ENCODE data around the gene BAZ2B. TPM values are rescaled to one million over a fixed set of nuclear protein-coding genes. Genes with fewer than 3 reads are reported as not detected.

Gene BAZ2B
- polyA plus RNA-seq, 3 donors: 69.4 to 90.0 (median 81.8) TPM

DNA sequence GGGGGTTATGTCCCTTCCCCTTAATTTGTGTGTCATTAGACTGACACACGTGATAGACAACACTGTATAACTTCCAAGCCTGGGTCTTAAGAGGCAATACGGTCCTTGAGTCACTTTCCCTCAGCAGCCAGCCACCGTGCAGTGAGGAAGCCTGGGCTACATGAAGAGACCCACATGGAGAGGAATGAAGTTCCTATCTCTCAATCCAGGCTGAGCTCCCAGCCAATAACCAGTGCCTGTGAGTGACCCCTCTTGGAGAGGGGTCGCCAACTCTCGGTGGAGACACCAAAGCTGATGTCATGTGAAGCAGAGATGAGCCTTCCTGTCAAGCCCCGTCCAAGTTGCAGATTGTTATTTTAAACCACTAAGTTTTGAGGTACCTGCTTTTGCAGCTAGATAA lies 324.2 kb downstream of the BAZ2B start:
- DNase-seq (ENCODE audit: extremely low read depth in 1 of 11, low read depth in 9 of 11, low spot score in 4 of 11): no peak

DNA sequence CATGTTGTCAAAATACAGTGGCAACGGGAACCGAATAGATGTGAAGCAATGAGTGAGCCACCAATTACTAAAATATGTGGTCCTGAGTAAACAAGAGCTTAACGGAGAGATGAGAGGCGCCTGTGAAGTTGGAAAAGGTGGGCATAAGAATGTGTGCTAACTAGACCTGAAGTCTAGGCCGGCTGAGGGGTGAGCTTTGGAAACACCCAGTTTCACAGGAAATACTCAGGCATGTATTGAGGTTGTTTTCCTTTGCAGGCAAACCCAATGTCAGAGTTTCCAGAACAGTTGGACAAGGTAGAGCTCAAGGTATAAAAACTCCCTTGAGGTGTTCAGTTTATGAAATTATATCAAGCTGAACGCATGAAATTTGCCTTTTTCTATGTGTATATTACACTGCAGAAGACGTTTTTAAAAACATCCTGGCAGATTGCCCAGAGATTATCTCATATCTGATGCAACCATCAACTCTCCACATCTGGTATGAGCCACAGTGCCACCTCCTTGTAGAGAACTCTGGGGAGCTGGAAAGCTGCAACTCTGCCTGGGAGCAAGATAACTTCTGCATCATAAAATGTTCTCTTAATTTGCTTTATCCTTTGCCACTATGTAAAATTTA lies 325.9 kb downstream of the BAZ2B start:
- peak in 2 of 11 donors; percentile 12 to 15 for DNase-seq (ENCODE audit: extremely low read depth in 1 of 11, low read depth in 9 of 11, low spot score in 4 of 11)

DNA sequence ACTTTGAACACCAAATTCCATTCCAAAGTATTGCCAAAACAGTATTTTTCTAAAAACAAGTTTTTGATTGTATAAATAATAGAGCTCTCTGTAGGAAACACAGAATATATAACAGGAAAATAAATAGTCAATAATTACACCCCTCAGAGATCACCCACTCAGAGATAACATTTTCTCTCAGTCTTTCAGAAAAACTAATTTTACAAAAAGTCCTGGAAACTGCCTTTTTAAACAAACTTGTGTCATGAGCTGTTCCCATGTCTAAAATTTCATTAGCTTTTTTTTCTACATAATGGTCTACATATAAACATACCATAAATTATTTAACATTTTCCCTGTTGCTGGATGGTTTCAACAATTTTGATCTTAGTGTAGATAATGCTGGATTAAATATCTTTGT lies 328.6 kb downstream of the BAZ2B start:
- no peak for DNase-seq (ENCODE audit: extremely low read depth in 1 of 11, low read depth in 9 of 11, low spot score in 4 of 11)

DNA sequence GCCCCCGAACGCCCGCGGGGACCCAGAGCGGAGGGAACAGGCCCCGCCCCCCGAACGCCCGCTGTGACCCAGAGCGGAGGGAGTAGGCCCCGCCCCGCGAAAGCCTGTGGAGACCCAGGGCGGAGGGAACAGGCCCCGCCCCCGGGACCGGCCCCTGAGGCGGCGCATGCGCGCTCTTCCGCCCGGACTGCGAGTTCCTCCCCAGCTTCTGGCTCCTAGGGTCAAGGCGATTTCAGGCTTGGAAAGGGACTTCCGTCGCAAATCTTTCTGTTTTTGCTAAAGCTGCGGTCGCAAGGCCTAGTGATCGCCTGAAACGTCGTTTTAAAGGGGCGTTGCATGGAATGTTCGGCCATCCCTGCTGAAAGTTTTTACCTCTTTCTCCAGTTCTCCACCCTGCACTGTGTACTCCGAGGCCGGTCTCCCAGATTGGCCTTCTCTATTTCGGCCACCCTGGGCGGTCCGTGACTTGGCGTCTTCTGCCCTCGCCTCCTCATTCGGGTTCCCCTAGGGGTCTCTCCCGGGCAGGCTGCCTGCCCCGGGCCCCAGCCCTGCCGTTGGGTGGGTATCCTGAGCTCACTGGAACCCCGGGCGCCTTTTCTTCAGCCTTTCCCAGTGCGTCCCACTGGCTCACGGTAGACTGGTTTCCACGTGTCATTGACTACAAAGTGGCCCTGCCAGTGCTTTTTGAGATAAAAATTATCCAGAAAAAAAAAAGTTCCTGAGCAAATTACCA lies 329.5 kb downstream of the BAZ2B start:
- DNase-seq (ENCODE audit: extremely low read depth in 1 of 11, low read depth in 9 of 11, low spot score in 4 of 11): peak; percentile 89 to 97 (median 96)

DNA sequence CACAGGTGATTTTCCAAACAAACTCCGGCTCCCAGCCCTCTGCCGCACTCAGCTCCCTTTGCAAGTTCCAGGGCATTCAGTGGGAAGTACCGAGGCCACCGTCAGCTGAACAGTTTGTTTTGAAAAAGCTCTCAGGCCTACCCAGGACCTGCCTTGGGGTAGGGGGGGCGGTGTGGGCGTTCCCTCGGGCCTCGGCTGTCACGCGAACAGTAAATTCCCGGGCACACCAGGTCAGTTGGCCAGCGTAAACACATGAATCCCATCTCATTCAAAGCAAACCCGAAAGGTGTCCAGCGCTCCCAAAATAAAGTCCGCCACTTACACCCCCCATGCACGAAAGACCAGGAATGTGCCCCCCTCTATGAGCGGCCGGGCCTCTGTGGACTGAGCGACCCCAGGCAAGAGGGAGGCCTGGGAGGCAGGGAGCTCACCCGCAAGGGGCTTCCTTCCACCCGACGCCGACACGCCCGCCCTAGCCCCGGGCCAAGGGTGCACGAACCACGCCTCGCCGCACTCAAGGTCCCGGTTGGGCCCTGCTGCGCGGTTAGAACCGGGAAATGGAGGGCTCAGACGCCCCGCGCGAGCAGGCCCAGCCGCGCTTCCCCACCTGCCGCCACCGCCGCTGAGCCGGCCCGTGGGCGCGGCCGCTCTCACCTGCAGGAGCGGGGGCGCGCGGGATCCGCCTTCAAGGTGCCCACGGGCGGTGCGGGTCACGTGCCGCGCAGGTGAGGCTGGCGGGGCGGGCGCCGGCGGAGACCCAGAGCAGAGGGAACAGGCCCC lies 330.2 kb downstream of the BAZ2B start, which contains the start of gene WDSUB1:
TSS of gene WDSUB1 (minus strand) at position 775 of the 780 bp plus-strand sequence. CDS start 3,634 bp downstream, outside the sequence.
- DNase-seq (ENCODE audit: extremely low read depth in 1 of 11, low read depth in 9 of 11, low spot score in 4 of 11): peak; percentile 33 to 78 (median 58)

DNA sequence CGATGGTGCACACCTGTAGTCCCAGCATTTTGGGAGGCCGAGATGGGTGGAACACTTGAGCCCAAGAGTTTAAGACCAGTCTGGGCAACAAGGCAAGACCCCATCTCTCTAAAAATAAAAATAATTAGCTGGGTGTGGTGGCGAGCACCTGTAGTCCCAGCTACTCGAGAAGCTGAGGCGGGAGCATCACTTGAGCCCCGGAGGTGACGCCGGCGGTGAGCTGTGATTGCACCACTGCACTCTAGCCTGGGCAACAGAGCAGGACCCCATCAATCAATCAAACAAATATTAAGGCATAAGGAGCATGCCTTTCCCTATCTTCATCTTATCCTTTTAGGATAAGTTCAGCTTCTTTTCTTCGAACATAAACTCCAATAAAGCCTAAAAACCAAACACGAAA lies 330.9 kb downstream of the BAZ2B start:
- DNase-seq (ENCODE audit: extremely low read depth in 1 of 11, low read depth in 9 of 11, low spot score in 4 of 11): no peak

DNA sequence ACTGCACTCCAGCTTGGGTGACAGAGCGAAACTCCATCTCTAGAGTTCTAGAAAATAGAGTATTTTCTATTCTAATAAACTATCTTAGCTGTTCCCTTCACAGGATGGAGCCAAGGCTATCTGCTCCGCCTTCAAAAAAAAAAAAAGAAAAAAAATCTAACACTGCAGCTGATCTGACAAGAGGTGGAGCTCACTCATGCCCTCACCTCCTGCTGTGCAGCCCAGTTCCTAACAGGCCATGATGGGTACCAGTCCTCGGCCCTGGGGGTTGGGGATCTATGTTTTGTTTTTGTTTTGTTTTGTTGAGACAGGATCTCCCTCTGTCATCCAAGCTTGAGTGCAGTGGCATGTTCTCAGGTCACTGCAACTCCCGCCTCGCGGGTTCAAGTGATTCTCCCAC lies 332.8 kb downstream of the BAZ2B start:
- no peak for DNase-seq (ENCODE audit: extremely low read depth in 1 of 11, low read depth in 9 of 11, low spot score in 4 of 11)

DNA sequence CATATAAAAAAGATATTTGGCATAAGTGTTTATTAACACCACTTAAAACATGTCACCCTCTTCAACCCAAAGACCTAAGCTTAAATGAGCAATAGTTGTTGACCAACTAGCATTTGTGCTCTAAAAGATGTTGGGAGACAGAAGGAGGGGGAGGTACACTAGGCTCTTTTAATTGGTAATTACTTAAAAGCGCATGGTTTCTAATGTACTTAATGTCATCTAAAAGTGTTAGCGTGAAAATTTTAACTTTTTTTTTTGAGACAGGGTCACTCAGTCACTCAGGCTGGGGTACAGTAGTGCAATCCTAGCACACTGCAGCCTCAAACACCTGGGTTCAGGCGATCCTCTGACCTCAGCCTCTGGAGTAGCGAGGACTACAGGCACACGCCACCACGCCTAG lies 335.3 kb downstream of the BAZ2B start:
- DNase-seq (ENCODE audit: extremely low read depth in 1 of 11, low read depth in 9 of 11, low spot score in 4 of 11): no peak

DNA sequence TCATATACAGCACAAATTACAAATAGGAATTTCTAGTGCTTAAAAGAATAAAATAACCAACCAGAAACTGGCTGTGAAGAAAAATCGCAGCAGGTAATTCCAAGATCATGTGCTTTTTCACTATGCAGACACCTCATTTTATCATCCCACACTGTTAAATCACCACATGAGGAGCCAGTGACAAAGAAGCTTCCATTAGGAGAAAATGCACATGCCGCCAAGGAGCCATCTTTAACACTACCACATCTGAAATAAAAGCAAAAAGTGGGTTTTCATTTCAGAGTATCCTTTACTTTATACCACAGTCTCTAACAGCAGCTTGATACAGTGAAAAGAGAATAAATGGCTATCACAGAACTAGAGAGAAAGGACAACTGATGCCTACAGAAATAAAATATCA lies 336.6 kb downstream of the BAZ2B start:
- DNase-seq (ENCODE audit: extremely low read depth in 1 of 11, low read depth in 9 of 11, low spot score in 4 of 11): no peak

DNA sequence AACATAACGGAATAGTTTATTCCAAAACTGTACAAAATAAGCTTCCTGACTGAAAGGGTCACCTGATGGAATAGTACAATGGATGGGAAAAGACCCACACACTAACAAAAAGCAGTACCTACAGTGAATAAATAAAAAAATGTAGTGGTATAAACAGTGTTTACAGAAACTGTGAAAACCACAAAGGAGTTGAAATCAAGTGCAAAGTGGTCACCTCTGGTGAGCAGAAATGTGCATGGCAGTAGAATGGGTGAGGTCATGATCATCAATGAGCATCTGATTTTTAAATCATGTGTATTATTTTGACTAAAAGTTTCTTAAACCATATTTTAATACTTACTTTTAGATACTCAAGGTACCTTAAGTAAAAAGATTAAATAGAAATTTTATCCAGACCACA lies 341.2 kb downstream of the BAZ2B start:
- DNase-seq (ENCODE audit: extremely low read depth in 1 of 11, low read depth in 9 of 11, low spot score in 4 of 11): no peak

DNA sequence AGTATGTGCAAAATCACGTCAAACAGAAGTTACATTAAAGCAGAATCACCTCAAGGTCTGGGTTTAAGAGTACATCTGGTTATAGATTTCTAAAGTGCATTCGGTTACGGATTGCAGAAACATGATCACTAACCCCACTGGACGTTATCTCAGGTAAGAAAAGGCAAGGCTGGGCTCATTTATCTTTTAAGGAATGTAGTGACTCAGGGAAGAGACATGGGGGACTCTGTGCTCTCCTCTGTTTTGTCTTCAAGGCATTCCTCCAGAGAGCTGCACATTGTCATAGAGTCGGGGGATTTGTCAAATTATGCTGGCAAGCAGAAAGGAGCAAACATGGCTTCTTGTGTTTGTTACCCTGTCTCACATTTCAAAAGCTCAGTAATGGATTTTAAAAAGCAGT lies 344.2 kb downstream of the BAZ2B start:
- no peak for DNase-seq (ENCODE audit: extremely low read depth in 1 of 11, low read depth in 9 of 11, low spot score in 4 of 11)

DNA sequence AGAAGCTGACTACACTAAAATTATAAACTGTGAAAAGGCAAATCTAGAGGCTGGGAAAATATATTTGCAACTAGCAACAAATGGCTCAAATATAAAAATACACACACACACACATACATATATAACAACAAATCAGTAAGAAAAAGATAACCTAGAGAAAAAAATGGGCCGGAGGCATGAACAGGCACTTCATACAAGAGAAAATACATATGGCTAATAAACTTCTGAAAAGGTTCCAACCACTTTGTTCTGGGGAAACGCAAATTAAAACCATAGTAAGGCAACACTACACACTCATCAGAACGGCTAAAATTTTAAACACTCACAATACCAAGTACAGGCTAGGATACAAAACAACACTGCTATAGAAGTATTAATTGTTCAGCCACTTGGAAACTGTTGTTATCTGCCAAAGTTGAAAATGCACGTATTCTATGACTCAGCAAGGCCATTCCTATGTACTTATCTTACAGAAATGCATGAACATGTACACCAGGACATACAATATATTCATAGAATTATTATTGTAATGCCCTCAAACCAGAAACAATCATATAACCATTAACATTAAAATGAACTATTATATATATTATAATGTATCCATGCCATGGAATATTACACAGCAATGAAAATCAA lies 345.5 kb downstream of the BAZ2B start:
- no peak for DNase-seq (ENCODE audit: extremely low read depth in 1 of 11, low read depth in 9 of 11, low spot score in 4 of 11)

Other genes with a start within 250 kb of the BAZ2B start
- 100 to 1,000 TPM; 144 to 171 (median 151) TPM for gene MARCHF7, start 96.0 kb upstream of the BAZ2B start, polyA plus RNA-seq (ENCODE audit: insufficient read length in 3 of 3)
- 10 to 100 TPM; 11.8 to 13.4 (median 13.1) TPM for gene CD302, start 181.7 kb upstream of the BAZ2B start, polyA plus RNA-seq (ENCODE audit: insufficient read length in 3 of 3)

All from renal cortex interstitium (tissue), 11 donors.